Measurements from ENCODE around the gene SIX2. TPM values are rescaled to one million over a fixed set of nuclear protein-coding genes. Genes with fewer than 3 reads are reported as not detected.

The SIX2 gene
- total RNA-seq, 1 experiment from 2014 or later = 0.51 TPM

- Histone ChIP-seq H3K4me3 (ENCODE audit: low read depth in 2 of 2, low read length in 2 of 2) (no peak overlapping the region), H3K27me3 (ENCODE audit: control insufficient read depth, insufficient read depth, low read length) (peaks cover 5% of the 10 kb centered on the region), H3K27ac (ENCODE audit: low read length) (no peak overlapping the region), H3K4me1 (ENCODE audit: control insufficient read depth, insufficient read depth, low read length) (peaks cover 5% of the 10 kb centered on the region; the same call in 1 of the 2 replicates), H3K36me3 (ENCODE audit: control insufficient read depth, insufficient read depth, low read length) (no peaks in the 10 kb centered on the region), H3K9me3 (ENCODE audit: control insufficient read depth, insufficient read depth, low read depth, low read length) (no peaks in the 10 kb centered on the region)
- DNase-seq (ENCODE audit: low read depth, low spot score) (no peak), ATAC-seq (peak; percentile 67; the same call in 1 of the 2 replicates)
- ChIA-PET POLR2A (no interaction called here), CTCF (interaction anchor here (0.5 to 0.7 kb wide), 2 partner anchors 12 to 935 kb away, joined by 6 to 10 read pairs; no protein-coding TSS in a partner anchor)
- TF ChIP-seq CTCF (IDR thresholded peaks at IDR 0.05) (peak; percentile 76), REST (IDR thresholded peaks at IDR 0.05; ENCODE audit: insufficient read depth in 1 of 2, low read depth in 2 of 2, low read length in 1 of 2) (no peak), POLR2AphosphoS5 (IDR thresholded peaks at IDR 0.05; ENCODE audit: low read depth, low read length) (no peak)
- intact Hi-C loops (cut with micrococcal nuclease; ENCODE audit: unreplicated experiment) = no loop called here
- no TSS peak for BruUV-seq (replicated peaks)
- in situ Hi-C loops (cut with HindIII; ENCODE audit: low pct_unique_long_range_greater_than_20kb, low sequenced_read_pairs) = no loop called here
Measured at GRCh38 chr2:44974064-44974715, 35.1 kb downstream of the SIX2 start.

- no peaks in the 10 kb centered on the region for H3K9me3 ChIP-seq (ENCODE audit: control insufficient read depth, insufficient read depth, low read depth, low read length)
- CTCF ChIA-PET = no interaction called here
- in situ Hi-C loops (cut with HindIII; ENCODE audit: low pct_unique_long_range_greater_than_20kb, low sequenced_read_pairs) (no loop called here), intact Hi-C loops (cut with micrococcal nuclease; ENCODE audit: unreplicated experiment) (no loop called here)
- POLR2A ChIA-PET = interaction anchor here (1.0 kb wide), 1 partner anchor 637 kb away, joined by 4 read pairs; no protein-coding TSS in a partner anchor
- H3K4me3 ChIP-seq (ENCODE audit: low read depth in 2 of 2, low read length in 2 of 2) = peak overlapping the region; percentile 14 to 50
- TF ChIP-seq CTCF (IDR thresholded peaks at IDR 0.05) (no peak), TCF7L2 (IDR thresholded peaks at IDR 0.05; ENCODE audit: low read depth, low read length) (no peak), SIN3A (IDR thresholded peaks at IDR 0.05; ENCODE audit: borderline replicate concordance, insufficient read depth, low read depth, low read length) (no peak), POLR2AphosphoS5 (IDR thresholded peaks at IDR 0.05; ENCODE audit: low read depth, low read length) (no peak), REST (IDR thresholded peaks at IDR 0.05; ENCODE audit: insufficient read depth in 1 of 2, low read depth in 2 of 2, low read length in 1 of 2) (no peak)
- ATAC-seq = peak; percentile 54; the same call in 1 of the 2 replicates
- no peaks in the 10 kb centered on the region for H3K36me3 ChIP-seq (ENCODE audit: control insufficient read depth, insufficient read depth, low read length)
- BruUV-seq (replicated peaks) = no TSS peak
- no peak for DNase-seq (ENCODE audit: low read depth, low spot score)
- H3K27me3 ChIP-seq (ENCODE audit: control insufficient read depth, insufficient read depth, low read length) = peaks cover 5% of the 10 kb centered on the region
- H3K4me1 ChIP-seq (ENCODE audit: control insufficient read depth, insufficient read depth, low read length) = peaks cover 5% of the 10 kb centered on the region; the same call in 1 of the 2 replicates
- no peak overlapping the region for H3K27ac ChIP-seq (ENCODE audit: low read length)
Measured at GRCh38 chr2:44972771-44973535, 36.3 kb downstream of the SIX2 start.
